NCI-H146 treated with DMSO at 0.1 percent for 48 hours (cell line): ENCODE results near the gene SLC24A4.

Experiments
- DNase-seq: peaks from one replicate; lab custom pipeline; 2025; ENCODE audit not compliant: unreplicated experiment; lab: John Stamatoyannopoulos, UW

Gene SLC24A4

DNA sequence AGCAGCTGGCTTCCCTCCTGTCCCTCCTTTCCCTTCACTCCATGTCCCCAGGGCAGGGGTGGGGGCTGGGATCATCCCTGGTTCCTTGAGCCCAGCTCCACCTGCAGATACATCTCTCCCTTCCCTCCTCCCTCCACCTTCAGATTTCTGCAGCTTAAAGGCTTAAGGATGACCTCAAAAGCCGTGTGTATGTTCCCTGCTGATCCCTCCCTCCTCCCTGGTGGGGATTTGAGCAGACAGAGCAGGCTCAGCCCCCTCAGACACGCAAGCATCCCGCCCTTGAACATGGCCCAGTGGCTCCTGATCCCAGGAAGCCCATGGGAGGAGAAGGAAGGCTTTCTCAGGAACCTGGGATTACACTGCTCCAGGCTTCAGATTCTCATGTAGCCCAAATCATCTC, 107.7 kb downstream of the SLC24A4 start:
- DNase-seq: no peak

DNA sequence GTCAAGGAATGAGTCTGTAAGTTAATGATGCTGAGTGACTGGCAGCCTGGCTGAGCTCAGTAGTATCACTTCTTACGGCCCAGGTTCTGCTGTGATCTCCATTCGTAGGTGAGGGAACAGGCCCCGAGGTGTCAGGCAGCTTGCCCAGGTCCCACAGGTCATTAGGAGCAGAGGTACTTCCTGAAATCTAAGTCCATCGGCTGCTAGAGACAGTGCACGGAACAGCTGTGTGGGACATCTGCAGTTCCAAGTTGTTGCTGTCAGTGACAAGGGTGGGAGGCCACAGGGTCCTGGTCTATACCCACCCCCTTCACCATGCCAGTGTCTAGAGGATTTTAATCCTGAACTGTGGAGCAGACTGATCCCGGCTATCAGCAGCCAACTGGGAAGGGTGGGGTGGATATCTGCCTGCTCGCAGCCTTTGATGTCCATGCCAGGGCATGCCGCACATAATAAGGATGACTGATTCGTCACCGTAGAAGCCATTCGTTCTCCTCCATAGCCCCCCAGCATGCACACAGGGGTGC, 108.3 kb downstream of the SLC24A4 start:
- no peak for DNase-seq

GRCh38 chr14:92433407-92433806, 110.4 kb downstream of the SLC24A4 start:
- DNase-seq: no peak

- no peak for DNase-seq
Observed at GRCh38 chr14:92435154-92435553, 112.2 kb downstream of the SLC24A4 start.

DNA sequence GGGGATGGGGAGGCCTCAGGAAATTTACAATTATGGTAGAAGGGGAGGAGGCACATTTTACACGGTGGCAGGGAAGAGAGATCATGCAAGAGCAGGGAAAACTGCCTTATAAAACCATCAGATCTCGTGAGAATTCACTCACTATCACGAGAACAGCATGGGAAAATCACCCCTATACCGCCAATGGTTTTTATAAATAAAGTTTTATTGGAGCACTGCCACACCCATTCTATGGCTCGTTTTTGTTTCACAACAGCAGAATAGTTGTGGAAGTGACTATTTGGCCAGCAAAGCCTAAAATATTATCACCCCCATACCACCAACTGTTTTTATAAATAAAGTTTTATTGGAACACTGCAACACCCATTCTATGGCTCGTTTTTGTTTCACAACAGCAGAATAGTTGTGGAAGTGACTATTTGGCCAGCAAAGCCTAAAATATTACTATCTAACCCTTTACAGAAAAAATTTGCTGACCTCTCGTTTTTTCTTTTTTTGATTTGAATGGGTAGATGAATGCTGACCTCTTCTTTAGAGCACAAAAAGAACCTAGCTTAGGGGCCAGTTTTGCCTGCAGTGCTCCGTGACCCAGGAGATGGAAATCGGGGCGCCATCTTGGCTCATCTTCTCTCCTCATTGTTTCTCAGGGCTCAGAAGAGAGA, 113.3 kb downstream of the SLC24A4 start:
- DNase-seq: no peak

- no peak for DNase-seq
Observed at GRCh38 chr14:92437309-92437708, 114.3 kb downstream of the SLC24A4 start.

DNA sequence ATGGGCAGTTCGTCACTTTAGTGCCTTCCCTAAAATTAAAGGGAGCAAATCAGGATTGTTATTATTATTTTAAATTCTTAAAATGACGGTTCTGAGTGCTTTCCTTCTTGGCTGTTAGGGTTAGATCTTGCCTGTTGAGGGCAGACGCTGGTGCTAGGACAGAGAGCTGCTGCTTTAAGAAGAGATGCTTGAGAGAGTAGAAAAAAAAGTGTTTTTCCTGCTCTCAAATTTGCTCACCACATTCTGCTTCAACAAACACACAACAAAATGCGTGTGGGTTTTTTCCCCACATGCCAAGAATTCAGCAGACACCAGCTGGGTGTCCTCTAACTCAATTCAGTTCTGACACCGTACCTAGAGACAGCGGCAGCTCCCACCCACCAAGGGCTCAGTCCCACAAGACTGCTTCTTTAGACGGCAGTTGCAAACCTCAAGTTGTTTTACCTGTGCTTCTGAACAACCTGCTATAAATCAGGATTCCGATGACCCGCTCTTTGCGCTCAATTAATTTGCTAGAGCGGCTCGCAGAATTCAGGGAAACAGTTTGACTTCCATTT, 114.8 kb downstream of the SLC24A4 start:
- no peak for DNase-seq

- no peak for DNase-seq
Observed at GRCh38 chr14:92439537-92440344, 116.8 kb downstream of the SLC24A4 start.

DNA sequence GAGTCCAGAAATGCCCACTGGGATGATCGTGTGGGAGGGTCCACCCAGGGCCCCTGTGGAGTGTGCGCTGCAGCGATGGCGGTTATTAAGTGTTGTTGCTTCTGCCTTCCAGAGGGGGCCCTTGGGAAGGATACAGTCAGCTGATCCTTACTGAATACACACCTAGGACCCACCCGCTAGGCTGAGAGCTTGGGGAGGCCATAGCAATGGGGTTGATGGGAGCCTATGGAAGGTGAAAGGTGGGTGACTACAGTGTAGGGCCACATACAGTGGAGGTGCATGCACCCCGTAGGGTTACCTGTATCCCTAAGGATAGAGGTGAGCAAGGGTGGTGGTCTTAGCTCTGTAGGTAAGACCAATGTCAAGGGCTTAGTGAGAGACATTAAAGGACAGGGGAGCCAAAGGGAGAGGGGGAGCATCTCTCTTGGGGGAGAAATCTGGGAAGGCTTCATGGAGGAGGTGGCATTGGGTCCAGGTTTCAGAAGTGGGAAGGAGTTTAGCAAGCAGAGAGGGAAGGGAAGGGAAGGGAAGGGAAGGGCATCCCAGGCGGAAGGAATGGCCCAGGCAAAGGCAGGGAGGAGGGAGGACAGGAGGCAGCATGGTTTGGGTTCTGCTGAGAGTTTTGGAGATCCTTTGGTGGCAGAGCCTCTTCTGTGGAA, 117.5 kb downstream of the SLC24A4 start:
- DNase-seq: no peak

DNA sequence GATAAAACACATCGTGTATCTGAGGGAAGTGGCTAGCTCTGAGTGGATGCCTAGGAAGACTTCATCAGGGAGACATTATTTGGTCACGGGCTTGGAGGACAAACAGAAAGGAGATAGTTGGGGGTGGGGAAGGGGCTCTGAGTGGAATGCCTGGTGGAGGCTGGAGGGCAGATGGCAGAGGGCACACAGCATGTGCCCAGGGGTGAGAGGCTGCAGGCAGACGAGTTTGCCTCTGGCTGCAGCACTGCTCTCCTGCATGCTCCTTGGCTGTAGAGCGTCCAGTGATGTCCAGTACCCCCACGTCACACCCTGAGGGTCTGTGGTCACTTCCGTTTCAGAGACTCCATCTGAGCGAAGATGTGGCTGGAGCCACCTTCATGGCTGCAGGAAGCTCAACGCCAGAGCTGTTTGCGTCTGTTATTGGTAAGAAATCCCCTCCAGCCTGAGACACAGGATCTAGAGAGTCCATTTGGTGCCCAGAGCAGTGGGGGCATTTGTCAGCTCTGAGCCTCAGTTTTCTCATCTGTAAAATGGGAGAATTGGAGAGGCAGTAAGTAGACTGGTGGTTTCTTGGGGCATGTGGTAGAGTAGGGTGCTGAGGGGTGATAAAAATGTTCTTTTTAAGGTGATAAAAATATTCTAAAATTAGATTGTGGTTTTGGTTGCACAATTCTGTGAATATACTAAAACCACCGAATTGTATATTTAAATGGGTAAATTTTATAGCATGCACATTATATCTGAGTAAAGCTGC, 119.0 kb downstream of the SLC24A4 start:
- no peak for DNase-seq

GRCh38 chr14:92443167-92443566, 120.2 kb downstream of the SLC24A4 start:
- no peak for DNase-seq

- DNase-seq: no peak
Observed at GRCh38 chr14:92443741-92444140, 120.8 kb downstream of the SLC24A4 start.

DNA sequence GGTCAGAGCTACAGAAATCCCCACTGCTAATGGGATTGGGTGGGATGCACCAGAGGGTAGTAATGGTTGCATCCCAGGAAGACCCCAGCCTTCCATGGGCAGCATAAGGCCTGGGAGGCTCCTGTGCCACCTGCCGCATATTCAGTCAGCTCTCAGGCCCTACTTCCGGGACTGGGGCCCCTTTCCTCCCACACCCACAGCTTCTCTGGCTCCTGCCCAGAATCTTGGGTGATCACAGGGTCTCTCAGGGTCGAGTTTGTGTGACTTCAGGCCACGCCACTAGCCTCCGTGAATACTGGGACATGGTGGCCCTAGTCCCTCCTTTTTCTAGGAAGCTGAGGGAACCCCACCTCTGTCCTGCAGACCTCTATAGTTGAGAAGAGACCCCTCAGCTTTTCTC, 123.8 kb downstream of the SLC24A4 start:
- no peak for DNase-seq

DNA sequence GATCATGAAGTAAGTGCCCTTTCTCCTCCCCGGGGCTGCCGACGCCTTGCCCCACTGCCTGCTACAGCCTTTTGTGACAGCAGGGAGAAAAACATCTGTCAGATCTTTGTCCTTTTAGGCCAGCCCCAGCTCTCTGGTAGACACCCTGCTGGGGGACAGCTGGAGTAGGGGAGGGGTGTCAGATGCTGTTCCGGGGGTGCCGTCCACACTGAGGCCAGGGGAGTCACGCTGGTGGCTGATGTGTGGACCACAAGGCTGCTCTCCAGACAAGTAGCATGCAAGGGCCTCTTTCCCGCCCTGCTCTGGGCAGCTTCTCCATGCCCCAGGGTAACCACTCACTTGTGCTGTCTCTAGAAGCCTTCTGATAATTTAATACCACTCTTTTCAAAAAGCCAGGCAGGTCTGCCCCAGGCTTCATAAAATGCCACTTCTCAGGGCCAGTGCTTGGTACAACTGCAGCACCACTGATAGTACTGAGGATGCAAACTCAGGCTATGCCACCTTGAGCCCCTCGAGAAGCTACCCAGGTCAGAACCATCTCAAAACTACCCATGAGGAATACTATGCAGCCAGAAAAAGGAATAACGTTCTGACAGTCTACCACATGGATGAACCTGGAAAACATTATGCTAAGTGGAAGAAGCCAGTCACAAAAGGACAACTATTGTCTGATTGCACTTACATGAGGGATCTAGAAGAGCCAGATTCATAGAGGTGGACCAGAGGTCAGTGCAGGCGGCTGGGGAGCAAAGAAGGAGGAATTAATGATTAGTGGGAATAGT, 124.6 kb downstream of the SLC24A4 start:
- no peak for DNase-seq

GRCh38 chr14:92448786-92449185, 125.8 kb downstream of the SLC24A4 start:
- DNase-seq: no peak

DNA sequence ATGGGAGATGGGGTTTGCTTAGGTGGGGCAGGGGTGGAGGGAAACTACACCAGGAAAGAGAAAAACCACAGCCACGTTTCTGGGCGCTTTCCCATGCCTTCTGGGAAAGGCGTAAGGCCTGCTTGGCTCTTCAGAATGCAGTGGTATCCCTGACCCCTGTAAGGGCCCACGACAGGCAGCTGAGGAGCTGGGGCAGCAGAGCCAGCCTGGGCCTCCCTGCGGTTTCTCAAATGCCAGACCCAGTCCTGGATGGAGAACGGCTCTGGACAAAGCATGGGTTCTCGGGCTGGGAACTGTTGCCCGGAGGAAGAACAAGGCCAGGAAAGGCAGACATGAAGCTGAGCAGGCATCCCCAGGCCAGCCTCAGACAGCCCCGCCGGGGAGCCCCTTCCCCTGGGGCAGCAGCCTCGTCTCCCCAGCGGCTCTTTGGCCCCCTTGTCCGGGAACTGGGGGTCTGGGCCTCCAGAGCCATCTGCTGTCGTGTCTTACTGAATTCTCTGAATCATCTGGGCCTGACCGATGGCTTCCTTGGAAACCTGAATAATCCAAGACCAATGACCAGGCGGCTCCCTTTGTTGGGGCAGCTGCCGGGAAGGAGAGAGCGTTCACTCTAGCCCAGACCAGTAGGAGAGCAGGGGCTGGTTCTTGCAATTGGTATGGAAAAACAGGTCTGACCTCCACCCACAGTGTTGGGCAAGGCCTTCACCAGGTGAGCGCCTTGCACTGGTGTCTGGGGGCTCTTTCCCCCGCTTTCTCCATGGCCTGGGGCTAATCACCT, 126.6 kb downstream of the SLC24A4 start:
- no peak for DNase-seq

GRCh38 chr14:92450351-92451070, 127.5 kb downstream of the SLC24A4 start:
- no peak for DNase-seq

DNA sequence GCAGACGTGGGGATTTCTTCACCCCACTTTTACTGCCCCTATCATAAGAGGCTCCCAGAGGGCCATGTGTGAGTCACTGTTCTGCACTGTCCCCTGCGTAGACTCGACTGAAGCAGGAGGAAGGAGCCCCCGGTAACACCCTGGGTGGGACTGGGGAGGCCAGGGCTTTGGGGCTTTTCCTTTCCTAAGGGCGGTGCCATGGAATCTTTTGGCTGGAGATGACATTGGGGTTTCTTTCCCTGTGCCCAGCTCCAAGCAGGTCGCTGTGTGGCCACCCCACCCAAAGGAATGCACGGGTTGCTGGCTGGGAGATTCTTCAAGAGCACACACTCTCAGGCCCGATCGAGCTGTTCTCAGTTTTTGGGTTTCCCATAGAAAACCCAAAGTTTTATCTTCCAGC, 128.3 kb downstream of the SLC24A4 start:
- no peak for DNase-seq

DNA sequence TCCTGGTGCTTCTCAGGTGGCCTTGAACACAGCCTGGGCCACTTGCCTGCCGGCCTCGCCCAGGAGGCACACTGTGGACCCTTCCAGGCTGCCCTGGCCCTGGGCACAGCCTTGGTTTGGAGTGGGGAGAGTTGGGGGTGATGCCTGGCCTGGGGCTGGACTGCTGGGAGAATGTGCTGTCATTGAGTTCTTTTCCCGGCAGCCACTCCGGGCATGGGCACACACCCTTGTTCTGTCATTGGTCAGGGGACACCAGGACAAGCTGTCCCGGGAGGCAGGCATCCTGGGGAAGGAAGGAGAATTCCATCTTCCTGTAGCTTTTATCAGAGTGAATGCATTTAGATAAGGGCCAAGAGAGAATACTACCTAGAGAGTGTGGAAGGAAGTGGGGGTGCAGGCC, 128.8 kb downstream of the SLC24A4 start:
- DNase-seq: no peak
